HEK293T (cell line): ENCODE results near the gene XYLT2.

Source experiments
- ARNT ChIP-seq: fragments of 450-650 bp; IDR thresholded peaks from 2 replicates; pipeline ENCODE4 v1.6.1; 2017; ENCODE audit warnings: mild to moderate bottlenecking
- BHLHE40 ChIP-seq: fragments of 450-650 bp; IDR thresholded peaks from 2 replicates; pipeline ENCODE4 v1.6.1; 2016; ENCODE audit warnings: mild to moderate bottlenecking, moderate library complexity, borderline replicate concordance
- ELF4 ChIP-seq: fragments of 450-650 bp; IDR thresholded peaks from 2 replicates; pipeline ENCODE4 v1.6.1; 2017; ENCODE audit warnings: antibody characterized with exemption
- FOXA1 ChIP-seq: fragments of 450-650 bp; IDR thresholded peaks from 2 replicates; pipeline ENCODE4 v1.6.1; 2016; ENCODE audit warnings: mild to moderate bottlenecking
- LEF1 ChIP-seq: fragments of 450-650 bp; IDR thresholded peaks from 2 replicates; pipeline ENCODE4 v1.6.1; 2017; ENCODE audit warnings: mild to moderate bottlenecking, borderline replicate concordance
- NFRKB ChIP-seq: fragments of 450-650 bp; IDR thresholded peaks from 2 replicates; pipeline ENCODE4 v1.6.1; 2016; ENCODE audit warnings: mild to moderate bottlenecking, moderate library complexity
- SP1 ChIP-seq: fragments of 450-650 bp; IDR thresholded peaks from 2 replicates; pipeline ENCODE4 v1.6.1; 2017
- SUZ12 ChIP-seq: fragments of 450-650 bp; IDR thresholded peaks from 2 replicates; pipeline ENCODE4 v1.6.1; 2016; ENCODE audit warnings: mild to moderate bottlenecking
- ZNF384 ChIP-seq: fragments of 450-650 bp; IDR thresholded peaks from 2 replicates; pipeline ENCODE4 v1.6.1; 2016

DNA sequence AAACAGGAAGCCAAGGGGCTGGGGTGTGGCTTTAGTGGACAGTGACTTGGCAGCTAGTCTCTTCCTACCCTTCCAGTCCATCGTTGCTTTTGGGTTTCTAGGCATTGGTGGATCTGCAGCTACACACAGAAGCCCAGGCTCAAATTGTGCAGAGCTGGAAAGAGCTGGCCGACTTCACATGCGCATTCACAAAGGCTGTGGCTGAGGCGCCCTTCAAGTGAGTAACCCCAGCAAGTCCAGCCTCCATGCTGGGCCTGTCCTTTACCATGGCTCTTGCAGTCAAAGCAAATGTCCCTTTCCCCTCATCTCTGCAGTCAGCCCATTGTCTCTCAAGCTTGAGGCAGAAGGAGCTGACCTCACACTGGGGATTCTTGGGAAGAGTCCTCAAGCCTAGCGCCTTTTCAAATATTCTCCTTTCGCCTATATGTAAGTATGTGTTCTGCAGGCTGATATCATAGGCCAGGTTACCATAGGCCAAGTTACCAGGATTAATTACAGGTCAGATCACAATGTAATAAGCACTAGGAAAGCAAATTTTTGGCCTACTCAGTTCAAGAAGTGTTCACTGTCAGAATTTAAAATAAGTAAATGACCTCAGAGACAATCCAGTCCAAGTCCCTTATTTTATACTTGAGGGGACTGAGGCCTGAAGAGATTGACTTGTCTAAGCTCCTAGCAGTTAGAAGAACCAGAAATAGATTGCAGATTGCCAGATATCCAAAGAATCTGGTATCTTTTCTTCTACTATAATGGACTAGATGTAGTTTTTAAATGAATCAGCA lies 33.6 kb downstream of the XYLT2 start:
- TF ChIP-seq ARNT (no peak), SUZ12 (no peak), LEF1 (no peak), FOXA1 (no peak), SP1 (no peak), ELF4 (no peak), NFRKB (no peak), BHLHE40 (no peak), ZNF384 (no peak)
